NT2/D1 (cell line): ENCODE results near the gene IGF2R.

Experiments used
- SUZ12 ChIP-seq: IDR thresholded peaks from 2 replicates; pipeline ENCODE4 v1.6.1; 2011; ENCODE audit not compliant: insufficient read length, insufficient read depth; ENCODE audit errors: extremely low read depth
- YY1 ChIP-seq: IDR thresholded peaks from 2 replicates; pipeline ENCODE4 v1.6.1; 2011; ENCODE audit not compliant: insufficient read length, insufficient read depth
- ZNF274 ChIP-seq: IDR thresholded peaks from 2 replicates; pipeline ENCODE4 v1.6.1; 2011; ENCODE audit warnings: mild to moderate bottlenecking, low read depth, low read length

- no peak for TF ChIP-seq ZNF274
- no peak for TF ChIP-seq YY1
- no peak for TF ChIP-seq SUZ12
Measured at GRCh38 chr6:159992366-159992765, 23.5 kb downstream of the IGF2R start.
